Ascending aorta (tissue), 2 donors: ENCODE results near the gene RCE1. TPM values are rescaled to one million over a fixed set of nuclear protein-coding genes. Genes with fewer than 3 reads are reported as not detected.
"Not testable (repeated sequence)": the region's sequence is repeated elsewhere in the genome, so short reads cannot be mapped to it uniquely, and the experiment has no call there.

Experiments used
- DNase-seq, 2 donors: peaks; one replicate each; pipeline ENCODE4 v3.0.0-alpha.2; 2019; ENCODE audit warnings: low spot score in 2 of 2
- H3K27ac ChIP-seq, 2 donors: fragments of 200-600 bp; sonication (generic); one replicate each; pipeline ENCODE4 v1.5.1; 2016 to 2017; ENCODE audit warnings: mild to moderate bottlenecking in 1 of 2
- H3K27me3 ChIP-seq: fragments of 200-600 bp; sonication (generic); one replicate; pipeline ENCODE4 v1.5.1; 2017
- H3K36me3 ChIP-seq, 2 donors: fragments of 200-600 bp; sonication (generic); one replicate each; pipeline ENCODE4 v1.5.1; 2016
- H3K4me1 ChIP-seq, 2 donors: fragments of 200-600 bp; sonication (generic); one replicate each; pipeline ENCODE4 v1.5.1; 2016 to 2017; ENCODE audit warnings: mild to moderate bottlenecking in 1 of 2
- H3K4me3 ChIP-seq, 2 donors: fragments of 200-600 bp; sonication (generic); one replicate each; pipeline ENCODE4 v1.5.1; 2016 to 2017; ENCODE audit warnings: mild to moderate bottlenecking in 1 of 2
- H3K9me3 ChIP-seq, 2 donors: fragments of 200-600 bp; sonication (generic); one replicate each; pipeline ENCODE4 v1.5.1; 2016
- CTCF ChIP-seq, 3 experiments: fragments of 200-600 bp in 2 of 3; fragments of 450-650 bp in 1 of 3; sonication (generic) in 2 of 3; IDR thresholded peaks; one replicate each; pipeline ENCODE4 v1.5.1; 2016 to 2019; ENCODE audit warnings: antibody characterized with exemption in 3 of 3, mild to moderate bottlenecking in 1 of 3, moderate library complexity in 1 of 3
- intact Hi-C: fragments of 100-400 bp; cut with DNase I; formaldehyde crosslinking; loops from one replicate; pipeline ENCODE4 v1.15.1; 2023
- total RNA-seq: library from RNA; depleted of rRNA; stranded (reverse); fragments of >200 nt; gene quantifications from one replicate; pipeline ENCODE4 v1.1.0, GENCODE V29; 2016

The RCE1 gene
- total RNA-seq, 1 donor from 2014 or later: 45.7 TPM

DNA sequence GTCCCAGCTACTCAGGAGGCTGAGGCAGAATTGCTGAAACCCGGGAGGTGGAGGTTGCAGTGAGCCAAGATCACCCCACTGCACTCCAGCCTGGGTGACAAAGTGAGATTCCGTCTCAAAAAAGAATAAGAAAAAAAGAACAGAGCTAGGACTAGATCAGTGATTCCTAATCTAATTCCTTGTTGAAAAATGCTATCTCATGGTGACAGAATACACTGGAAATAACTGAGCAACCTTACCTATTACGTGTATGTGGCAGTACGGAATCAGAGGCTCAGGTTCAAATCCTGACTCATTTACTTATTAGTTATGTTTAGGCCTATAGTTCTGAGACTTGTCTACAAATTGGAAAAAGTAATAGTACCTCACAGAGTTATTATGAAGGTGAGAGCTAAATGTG, 19.5 kb upstream of the RCE1 start:
- no peaks in the 10 kb centered on the region for H3K9me3 ChIP-seq
- intact Hi-C loops: no loop called here
- H3K36me3 ChIP-seq: peaks cover 0 to 2% of the 10 kb centered on the region in 2 donors
- H3K4me3 ChIP-seq: no peak overlapping the region
- H3K27me3 ChIP-seq: no peaks in the 10 kb centered on the region
- no peak for DNase-seq
- TF ChIP-seq CTCF (IDR thresholded peaks at IDR 0.05): no peak
- no peak overlapping the region for H3K27ac ChIP-seq
- H3K4me1 ChIP-seq: no peaks in the 10 kb centered on the region

DNA sequence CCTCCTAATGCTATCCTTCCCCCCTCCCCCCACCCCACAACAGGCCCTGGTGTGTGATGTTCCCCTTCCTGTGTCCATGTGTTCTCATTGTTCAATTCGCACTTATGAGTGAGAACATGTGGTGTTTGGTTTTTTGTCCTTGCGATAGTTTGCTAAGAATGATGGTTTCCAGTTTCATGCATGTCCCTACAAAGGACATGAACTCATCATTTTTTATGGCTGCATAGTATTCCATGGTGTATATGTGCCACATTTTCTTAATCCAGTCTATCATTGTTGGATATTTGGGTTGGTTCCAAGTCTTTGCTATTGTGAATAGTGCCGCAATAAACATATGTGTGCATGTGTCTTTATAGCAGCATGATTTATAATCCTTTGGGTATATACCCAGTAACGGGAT, 18.7 kb upstream of the RCE1 start:
- H3K4me1 ChIP-seq, H3K36me3 ChIP-seq, H3K27ac ChIP-seq, H3K4me3 ChIP-seq, intact Hi-C loops, DNase-seq, H3K27me3 ChIP-seq, H3K9me3 ChIP-seq: not testable (repeated sequence)

- intact Hi-C loops: loop anchor here (1.0 to 10.0 kb wide), 3 partner anchors 140 to 430 kb away; no protein-coding TSS in a partner anchor
Measured at GRCh38 chr11:66834539-66834845, 8.7 kb upstream of the RCE1 start.

DNA sequence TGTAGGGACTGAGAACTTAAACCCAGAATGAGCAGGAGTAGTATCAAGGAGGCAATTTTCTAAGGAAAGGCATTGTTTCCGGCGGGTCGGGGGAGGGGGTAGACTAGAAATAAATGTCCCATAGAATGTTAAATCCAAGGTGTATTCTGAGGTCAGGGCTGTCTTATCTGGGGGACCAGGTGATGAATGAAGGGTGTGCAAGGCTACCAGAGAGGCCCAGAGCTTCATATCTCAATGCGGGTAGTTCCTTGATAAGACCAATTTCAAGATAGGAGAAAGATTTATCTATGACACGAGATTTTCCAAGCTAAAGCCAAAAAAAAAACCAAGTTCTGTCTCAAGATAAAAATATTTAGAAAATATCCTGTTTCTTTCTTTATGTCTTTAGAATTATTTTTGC, 8.3 kb upstream of the RCE1 start:
- no peak for TF ChIP-seq CTCF (IDR thresholded peaks at IDR 0.05)
- no peak overlapping the region for H3K27ac ChIP-seq
- DNase-seq: no peak
- intact Hi-C loops: loop anchor here (1.0 to 10.0 kb wide), 3 partner anchors 141 to 430 kb away; no protein-coding TSS in a partner anchor
- H3K27me3 ChIP-seq: no peaks in the 10 kb centered on the region
- H3K4me3 ChIP-seq: no peak overlapping the region
- no peaks in the 10 kb centered on the region for H3K9me3 ChIP-seq
- H3K36me3 ChIP-seq: peaks cover 0 to 4% of the 10 kb centered on the region in 2 donors
- no peaks in the 10 kb centered on the region for H3K4me1 ChIP-seq

More at GRCh38 chr11:66834539-66834845, 8.7 kb upstream of the RCE1 start:
- no peak overlapping the region for H3K4me3 ChIP-seq
- H3K27ac ChIP-seq: no peak overlapping the region
- H3K4me1 ChIP-seq: no peaks in the 10 kb centered on the region
- H3K9me3 ChIP-seq: no peaks in the 10 kb centered on the region
- TF ChIP-seq CTCF (IDR thresholded peaks at IDR 0.05): no peak
- no peak for DNase-seq
- peaks cover 0 to 4% of the 10 kb centered on the region in 2 donors for H3K36me3 ChIP-seq
- H3K27me3 ChIP-seq: no peaks in the 10 kb centered on the region

DNA sequence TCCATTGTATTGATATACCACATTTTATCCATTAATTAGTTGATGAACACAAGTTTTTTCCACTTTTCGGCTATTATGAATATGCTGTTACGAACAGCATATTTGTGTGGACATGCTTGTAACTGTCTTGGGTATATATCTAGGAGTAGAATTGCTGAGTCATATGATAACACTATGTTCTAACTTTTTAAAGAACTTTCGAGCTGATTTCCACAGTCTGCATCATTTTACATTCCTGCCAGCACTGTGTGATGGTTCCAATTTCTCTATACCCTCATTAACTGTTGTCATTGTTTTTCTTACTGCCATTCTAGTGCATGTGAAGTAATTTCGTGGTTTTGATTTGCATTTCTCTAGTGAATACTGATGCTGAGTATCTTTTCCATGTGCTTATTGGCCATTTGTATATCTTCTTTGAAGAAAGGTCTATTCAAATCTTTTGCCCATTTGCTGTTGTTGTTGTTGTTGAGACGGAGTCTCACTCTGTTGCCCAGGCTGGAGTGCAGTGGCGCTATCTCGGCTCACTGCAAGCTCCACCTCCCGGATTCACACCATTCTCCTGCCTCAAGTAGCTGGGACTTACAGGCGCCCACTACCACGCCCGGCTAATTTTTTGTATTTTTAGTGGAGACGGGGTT, 7.4 kb upstream of the RCE1 start:
- H3K27me3 ChIP-seq: no peaks in the 10 kb centered on the region
- H3K27ac ChIP-seq: no peak overlapping the region
- no peaks in the 10 kb centered on the region for H3K4me1 ChIP-seq
- peaks cover 0 to 4% of the 10 kb centered on the region in 2 donors for H3K36me3 ChIP-seq
- H3K9me3 ChIP-seq: no peaks in the 10 kb centered on the region
- no peak for TF ChIP-seq CTCF (IDR thresholded peaks at IDR 0.05)
- H3K4me3 ChIP-seq: no peak overlapping the region
- DNase-seq: no peak
- intact Hi-C loops: loop anchor here (2.0 to 10.0 kb wide), 2 partner anchors 257 to 431 kb away; no protein-coding TSS in a partner anchor

DNA sequence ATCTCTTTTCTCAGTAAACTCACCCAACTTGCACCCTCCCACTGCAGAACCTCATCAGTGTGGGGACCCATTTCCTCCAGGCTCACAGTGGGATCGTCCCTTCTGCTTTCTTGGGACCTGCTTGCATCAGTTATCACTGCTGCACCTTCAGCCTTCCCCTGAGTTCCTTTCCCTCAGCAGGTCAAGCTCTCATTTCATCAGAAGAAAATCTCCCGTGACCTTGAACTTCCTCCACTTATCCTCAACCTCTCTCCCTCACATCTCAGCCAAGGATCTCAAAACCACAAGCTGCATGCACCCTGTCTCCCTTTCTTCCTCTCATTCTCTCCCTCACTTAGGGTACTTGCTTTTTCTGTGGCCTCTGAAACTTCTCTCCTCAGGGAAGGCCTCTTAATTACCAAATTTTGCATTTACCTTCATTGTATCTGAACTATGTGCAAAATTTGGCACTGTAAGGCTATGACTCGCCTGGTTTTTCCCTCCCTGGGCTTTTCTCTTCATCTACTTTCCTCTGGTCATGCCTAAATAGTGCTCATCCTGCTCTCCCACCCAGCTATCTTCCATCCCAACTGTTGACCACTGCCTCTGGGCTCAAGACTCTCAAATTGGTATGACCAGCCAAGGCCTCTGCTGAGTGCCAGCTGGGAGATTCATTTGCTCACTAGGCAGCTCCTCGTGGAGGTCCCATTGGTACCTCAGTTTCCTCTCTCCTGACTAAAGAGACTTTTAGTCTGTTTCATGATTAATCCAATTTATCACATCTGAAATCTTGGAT, 2.7 kb upstream of the RCE1 start:
- Histone ChIP-seq H3K9me3 (no peaks in the 10 kb centered on the region), H3K27ac (no peak overlapping the region), H3K36me3 (peaks cover 0 to 13% of the 10 kb centered on the region in 2 donors), H3K4me3 (no peak overlapping the region), H3K27me3 (no peaks in the 10 kb centered on the region), H3K4me1 (peaks cover 12 to 23% of the 10 kb centered on the region in 2 donors)
- DNase-seq: no peak
- TF ChIP-seq CTCF (IDR thresholded peaks at IDR 0.05): no peak
- intact Hi-C loops: loop anchor here (5.0 kb wide), 2 partner anchors 132 to 373 kb away; partner anchors contain the start of gene PELI3
